ENCODE results near the gene PRKCH. TPM values are rescaled to one million over a fixed set of nuclear protein-coding genes. Genes with fewer than 3 reads are reported as not detected.
A peak's percentile ranks its signal among the peaks of the same experiment; 100 is the strongest.

The PRKCH gene
- total RNA-seq, 3 donors from 2014 or later = 27.0 to 41.3 (median 34.0) TPM

- no peak for TF ChIP-seq POLR2AphosphoS5 (IDR thresholded peaks at IDR 0.05)
- no peak for TF ChIP-seq POLR2A (IDR thresholded peaks at IDR 0.05)
- TF ChIP-seq CTCF (IDR thresholded peaks at IDR 0.05) = no peak
- H3K4me1 ChIP-seq = peaks cover 0 to 6% of the 10 kb centered on the region in 2 donors
- no peaks in the 10 kb centered on the region for H3K36me3 ChIP-seq
- DNase-seq (ENCODE audit: low spot score in 2 of 2) = no peak
- peak overlapping the region in 1 of 2 donors; percentile 50 for H3K27ac ChIP-seq
- intact Hi-C loops (cut with DNase I; ENCODE audit: low total_unique reads) = loop anchor here (1.0 kb wide), 2 partner anchors 40 to 95 kb away; no protein-coding TSS in a partner anchor
- H3K9me3 ChIP-seq = no peaks in the 10 kb centered on the region
- H3K4me3 ChIP-seq = peak overlapping the region in 1 of 3 donors; percentile 15
- no peaks in the 10 kb centered on the region for H3K27me3 ChIP-seq
Measured at GRCh38 chr14:61470261-61470960, 149.0 kb downstream of the PRKCH start.

GRCh38 chr14:61470961-61471293 is 149.5 kb downstream of the PRKCH start:
- H3K9me3 ChIP-seq = no peaks in the 10 kb centered on the region
- peak overlapping the region in 1 of 2 donors; percentile 50 for H3K27ac ChIP-seq
- peaks cover 0 to 6% of the 10 kb centered on the region in 2 donors for H3K4me1 ChIP-seq
- H3K36me3 ChIP-seq = no peaks in the 10 kb centered on the region
- TF ChIP-seq POLR2A (IDR thresholded peaks at IDR 0.05) = no peak
- no peak for TF ChIP-seq CTCF (IDR thresholded peaks at IDR 0.05)
- no peak for TF ChIP-seq POLR2AphosphoS5 (IDR thresholded peaks at IDR 0.05)
- H3K4me3 ChIP-seq = peak overlapping the region in 1 of 3 donors; percentile 15
- no peaks in the 10 kb centered on the region for H3K27me3 ChIP-seq
- DNase-seq (ENCODE audit: low spot score in 2 of 2) = no peak
- intact Hi-C loops (cut with DNase I; ENCODE audit: low total_unique reads) = loop anchor here (1.0 kb wide), 2 partner anchors 39 to 94 kb away; no protein-coding TSS in a partner anchor

GRCh38 chr14:61471297-61472005 is 150.1 kb downstream of the PRKCH start:
- intact Hi-C loops (cut with DNase I; ENCODE audit: low total_unique reads) = no loop called here
- TF ChIP-seq POLR2A (IDR thresholded peaks at IDR 0.05) = no peak
- peaks cover 0 to 9% of the 10 kb centered on the region in 2 donors for H3K4me1 ChIP-seq

GRCh38 chr14:61472011-61472672 is 150.8 kb downstream of the PRKCH start:
- H3K36me3 ChIP-seq = no peaks in the 10 kb centered on the region
- H3K4me3 ChIP-seq = peak overlapping the region in 2 of 3 donors; percentile 22 to 52
- H3K27me3 ChIP-seq = no peaks in the 10 kb centered on the region
- H3K4me1 ChIP-seq = peaks cover 0 to 10% of the 10 kb centered on the region in 2 donors
- TF ChIP-seq CTCF (IDR thresholded peaks at IDR 0.05) = no peak
- TF ChIP-seq POLR2A (IDR thresholded peaks at IDR 0.05) = no peak
- TF ChIP-seq POLR2AphosphoS5 (IDR thresholded peaks at IDR 0.05) = no peak
- intact Hi-C loops (cut with DNase I; ENCODE audit: low total_unique reads) = no loop called here
- no peak for DNase-seq (ENCODE audit: low spot score in 2 of 2)
- H3K27ac ChIP-seq = peak overlapping the region; percentile 35 to 50
- no peaks in the 10 kb centered on the region for H3K9me3 ChIP-seq

More at GRCh38 chr14:61471297-61472005, 150.1 kb downstream of the PRKCH start:
- no peaks in the 10 kb centered on the region for H3K9me3 ChIP-seq
- no peaks in the 10 kb centered on the region for H3K27me3 ChIP-seq
- peak overlapping the region; percentile 35 to 50 for H3K27ac ChIP-seq
- no peak for DNase-seq (ENCODE audit: low spot score in 2 of 2)
- peak overlapping the region in 2 of 3 donors; percentile 22 to 52 for H3K4me3 ChIP-seq
- no peaks in the 10 kb centered on the region for H3K36me3 ChIP-seq

GRCh38 chr14:61472801-61473376 is 151.5 kb downstream of the PRKCH start:
- H3K4me1 ChIP-seq = peaks cover 0 to 10% of the 10 kb centered on the region in 2 donors
- DNase-seq (ENCODE audit: low spot score in 2 of 2) = no peak
- intact Hi-C loops (cut with DNase I; ENCODE audit: low total_unique reads) = no loop called here

More at GRCh38 chr14:61472801-61473376, 151.5 kb downstream of the PRKCH start:
- TF ChIP-seq POLR2AphosphoS5 (IDR thresholded peaks at IDR 0.05) (no peak), POLR2A (IDR thresholded peaks at IDR 0.05) (no peak), CTCF (IDR thresholded peaks at IDR 0.05) (no peak)
- Histone ChIP-seq H3K36me3 (no peaks in the 10 kb centered on the region), H3K27me3 (no peaks in the 10 kb centered on the region), H3K27ac (peak overlapping the region in 1 of 2 donors; percentile 26), H3K9me3 (no peaks in the 10 kb centered on the region), H3K4me3 (no peak overlapping the region)

All from breast epithelium (tissue), 4 donors.